Glutamatergic neuron (in vitro differentiated cells): ENCODE measurements around the gene VPS16. TPM values are rescaled to one million over a fixed set of nuclear protein-coding genes. Genes with fewer than 3 reads are reported as not detected.
"Not testable (repeated sequence)": the region's sequence is repeated elsewhere in the genome, so short reads cannot be mapped to it uniquely, and the experiment has no call there.

Experiments
- DNase-seq: peaks from one replicate; pipeline ENCODE4 v3.0.0; 2022
- H3K27ac Mint-ChIP-seq: one replicate; pipeline ENCODE4 v1.8.0; 2020; ENCODE audit warnings: mild to moderate bottlenecking, mixed read lengths, inconsistent platforms; ENCODE audit not compliant: unreplicated experiment
- H3K27me3 Mint-ChIP-seq: one replicate; pipeline ENCODE4 v1.8.0; 2020; ENCODE audit warnings: mild to moderate bottlenecking, moderate library complexity, mixed read lengths, inconsistent platforms; ENCODE audit not compliant: unreplicated experiment
- H3K36me3 Mint-ChIP-seq: one replicate; pipeline ENCODE4 v1.8.0; 2020; ENCODE audit warnings: mild to moderate bottlenecking, mixed read lengths, inconsistent platforms; ENCODE audit not compliant: unreplicated experiment
- H3K4me1 Mint-ChIP-seq: one replicate; pipeline ENCODE4 v1.8.0; 2020; ENCODE audit warnings: mild to moderate bottlenecking, low read depth, mixed read lengths, inconsistent platforms; ENCODE audit not compliant: unreplicated experiment
- H3K4me3 Mint-ChIP-seq: one replicate; pipeline ENCODE4 v1.8.0; 2020; ENCODE audit warnings: mild to moderate bottlenecking, mixed read lengths, inconsistent platforms; ENCODE audit not compliant: unreplicated experiment
- H3K9me3 Mint-ChIP-seq: one replicate; pipeline ENCODE4 v1.8.0; 2020; ENCODE audit warnings: mild to moderate bottlenecking, moderate library complexity, mixed read lengths, inconsistent platforms; ENCODE audit not compliant: unreplicated experiment
- CTCF ChIP-seq: fragments of 200-600 bp; sonication (generic); IDR thresholded peaks from one replicate; pipeline ENCODE4 v1.5.0; 2021; ENCODE audit not compliant: partially characterized antibody, unreplicated experiment
- total RNA-seq: library from RNA; stranded (reverse); fragmentation: NEBNext Ultra II Directional; extraction: Animal tissue kit (Norgen Biotek cat#: 25700); gene quantifications from one replicate; pipeline ENCODE4 v1.2.1, GENCODE V29; 2021; ENCODE audit not compliant: unreplicated experiment

Gene VPS16
- total RNA-seq, 1 donor from 2014 or later = 46.3 TPM

- H3K4me3 Mint-ChIP-seq = no peak overlapping the region
- no peak for TF ChIP-seq CTCF
- H3K9me3 Mint-ChIP-seq = no peaks in the 10 kb centered on the region
- no peak for DNase-seq
- no peaks in the 10 kb centered on the region for H3K36me3 Mint-ChIP-seq
- H3K27ac Mint-ChIP-seq = no peak overlapping the region
- no peaks in the 10 kb centered on the region for H3K4me1 Mint-ChIP-seq
- H3K27me3 Mint-ChIP-seq = no peaks in the 10 kb centered on the region
Observed at GRCh38 chr20:2894221-2894620, 53.7 kb downstream of the VPS16 start.

- not testable (repeated sequence) for H3K27me3 Mint-ChIP-seq, H3K27ac Mint-ChIP-seq, H3K4me1 Mint-ChIP-seq, DNase-seq, H3K36me3 Mint-ChIP-seq, H3K4me3 Mint-ChIP-seq, H3K9me3 Mint-ChIP-seq
Observed at GRCh38 chr20:2895154-2895553, 54.6 kb downstream of the VPS16 start.

GRCh38 chr20:2899243-2899642 lies 58.7 kb downstream of the VPS16 start:
- TF ChIP-seq CTCF = no peak
- no peaks in the 10 kb centered on the region for H3K27me3 Mint-ChIP-seq
- no peaks in the 10 kb centered on the region for H3K36me3 Mint-ChIP-seq
- no peak overlapping the region for H3K27ac Mint-ChIP-seq
- H3K4me1 Mint-ChIP-seq = no peaks in the 10 kb centered on the region
- no peak overlapping the region for H3K4me3 Mint-ChIP-seq
- no peak for DNase-seq
- H3K9me3 Mint-ChIP-seq = no peaks in the 10 kb centered on the region

GRCh38 chr20:2900845-2901592 lies 60.5 kb downstream of the VPS16 start:
- Mint-ChIP-seq H3K9me3 (no peaks in the 10 kb centered on the region), H3K4me3 (no peak overlapping the region), H3K27ac (no peak overlapping the region), H3K36me3 (no peaks in the 10 kb centered on the region), H3K4me1 (no peaks in the 10 kb centered on the region), H3K27me3 (no peaks in the 10 kb centered on the region)
- DNase-seq = no peak
- TF ChIP-seq CTCF = no peak

- H3K9me3 Mint-ChIP-seq = no peaks in the 10 kb centered on the region
- no peak for DNase-seq
- no peaks in the 10 kb centered on the region for H3K36me3 Mint-ChIP-seq
- no peak overlapping the region for H3K27ac Mint-ChIP-seq
- H3K4me3 Mint-ChIP-seq = no peak overlapping the region
- no peaks in the 10 kb centered on the region for H3K27me3 Mint-ChIP-seq
- H3K4me1 Mint-ChIP-seq = no peaks in the 10 kb centered on the region
- no peak for TF ChIP-seq CTCF
Observed at GRCh38 chr20:2902291-2902690, 61.7 kb downstream of the VPS16 start.
